ENCODE data around the gene UBE2D2.

UBE2D2 gene

GRCh38 chr5:139646111-139646510, 85.0 kb downstream of the UBE2D2 start:
- FAIRE-seq (no peak), DNase-seq (ENCODE audit: insufficient read length, low spot score) (no peak)
- TF ChIP-seq CTCF (IDR thresholded peaks at IDR 0.05; ENCODE audit: insufficient read depth, missing control alignments): no peak

GRCh38 chr5:139646912-139647505, 85.9 kb downstream of the UBE2D2 start:
- no peak for FAIRE-seq
- no peak for TF ChIP-seq CTCF (IDR thresholded peaks at IDR 0.05; ENCODE audit: insufficient read depth, missing control alignments)
- no peak for DNase-seq (ENCODE audit: insufficient read length, low spot score)

GRCh38 chr5:139647506-139648204, 86.5 kb downstream of the UBE2D2 start:
- no peak for DNase-seq (ENCODE audit: insufficient read length, low spot score)
- no peak for TF ChIP-seq CTCF (IDR thresholded peaks at IDR 0.05; ENCODE audit: insufficient read depth, missing control alignments)
- no peak for FAIRE-seq

- no peak for FAIRE-seq
- DNase-seq (ENCODE audit: insufficient read length, low spot score): peak; percentile 80
- no peak for TF ChIP-seq CTCF (IDR thresholded peaks at IDR 0.05; ENCODE audit: insufficient read depth, missing control alignments)
Measured at GRCh38 chr5:139648205-139649081, 87.3 kb downstream of the UBE2D2 start, which contains the start of gene CXXC5. Gene CXXC5, plus strand, starts transcription at chr5:139648349. Its CDS starts 32,175 bp downstream, at chr5:139680524.

- DNase-seq (ENCODE audit: insufficient read length, low spot score): no peak
- FAIRE-seq: no peak
- no peak for TF ChIP-seq CTCF (IDR thresholded peaks at IDR 0.05; ENCODE audit: insufficient read depth, missing control alignments)
Measured at GRCh38 chr5:139649082-139649991, 88.2 kb downstream of the UBE2D2 start.

- DNase-seq (ENCODE audit: insufficient read length, low spot score) (no peak), FAIRE-seq (no peak)
- no peak for TF ChIP-seq CTCF (IDR thresholded peaks at IDR 0.05; ENCODE audit: insufficient read depth, missing control alignments)
Measured at GRCh38 chr5:139650031-139650688, 89.0 kb downstream of the UBE2D2 start.
